HepG2 (cell line): Measurements from ENCODE around the gene INTS14. TPM values are rescaled to one million over a fixed set of nuclear protein-coding genes. Genes with fewer than 3 reads are reported as not detected.
A peak's percentile ranks its signal among the peaks of the same experiment; 100 is the strongest.

Experiments
- CSRNP2 ChIP-seq: sonication (generic); formaldehyde crosslinking; conservative IDR thresholded peaks from 2 replicates; pipeline ENCODE4 v1.8.0; 2022; ENCODE audit warnings: low read depth, missing genetic modification reagents
- KDM1A ChIP-seq: IDR thresholded peaks from 2 replicates; pipeline ENCODE4 v1.6.1; 2016; ENCODE audit warnings: missing compliant biosample characterization
- MLLT10 ChIP-seq: sonication (generic); formaldehyde crosslinking; IDR thresholded peaks from 2 replicates; pipeline ENCODE4 v1.4.0; 2020; ENCODE audit warnings: missing genetic modification reagents
- NFE2 ChIP-seq: sonication (generic); formaldehyde crosslinking; IDR thresholded peaks from 2 replicates; pipeline ENCODE4 v1.4.0; 2020; ENCODE audit warnings: missing genetic modification reagents
- NFE2L1 ChIP-seq: sonication (generic); formaldehyde crosslinking; IDR thresholded peaks from 2 replicates; pipeline ENCODE4 v1.4.0; 2020; ENCODE audit warnings: missing genetic modification reagents, mild to moderate bottlenecking, borderline replicate concordance
- PHF21A ChIP-seq: sonication (generic); formaldehyde crosslinking; IDR thresholded peaks from 2 replicates; pipeline ENCODE4 v1.5.0; 2020; ENCODE audit warnings: mild to moderate bottlenecking, missing genetic modification reagents
- PITX1 ChIP-seq: sonication (generic); formaldehyde crosslinking; IDR thresholded peaks from 2 replicates; pipeline ENCODE4 v1.5.1; 2020; ENCODE audit warnings: mild to moderate bottlenecking, missing genetic modification reagents
- PRDM10 ChIP-seq: sonication (generic); formaldehyde crosslinking; IDR thresholded peaks from 2 replicates; pipeline ENCODE4 v1.4.0; 2020; ENCODE audit warnings: low read depth, missing genetic modification reagents
- RAD21 ChIP-seq: fragments of 450-650 bp; formaldehyde crosslinking; IDR thresholded peaks from 2 replicates; pipeline ENCODE4 v1.5.0; 2020; ENCODE audit warnings: mild to moderate bottlenecking
- RNF2 ChIP-seq: fragments of 450-650 bp; conservative IDR thresholded peaks from 2 replicates; pipeline ENCODE4 v1.6.1; 2016; ENCODE audit warnings: low read depth
- RNF219 ChIP-seq: sonication (generic); formaldehyde crosslinking; IDR thresholded peaks from 2 replicates; pipeline ENCODE4 v1.5.0; 2020; ENCODE audit warnings: mild to moderate bottlenecking, missing genetic modification reagents
- SAFB2 ChIP-seq: sonication (generic); formaldehyde crosslinking; IDR thresholded peaks from 2 replicates; pipeline ENCODE4 v1.5.1; 2020; ENCODE audit warnings: missing genetic modification reagents, low read depth, mild to moderate bottlenecking, borderline replicate concordance
- SETDB1 ChIP-seq: sonication (generic); formaldehyde crosslinking; IDR thresholded peaks from 2 replicates; pipeline ENCODE4 v1.5.1; 2020; ENCODE audit warnings: missing genetic modification reagents, mild to moderate bottlenecking, borderline replicate concordance
- YEATS2 ChIP-seq: sonication (generic); formaldehyde crosslinking; IDR thresholded peaks from 2 replicates; pipeline ENCODE4 v1.4.0; 2020; ENCODE audit warnings: missing genetic modification reagents, borderline replicate concordance
- ZBTB44 ChIP-seq: sonication (generic); formaldehyde crosslinking; IDR thresholded peaks from 2 replicates; pipeline ENCODE4 v1.4.0; 2020; ENCODE audit warnings: missing genetic modification reagents
- ZNF615 ChIP-seq: sonication (generic); formaldehyde crosslinking; IDR thresholded peaks from 2 replicates; pipeline ENCODE4 v1.5.0; 2020; ENCODE audit warnings: mild to moderate bottlenecking, missing genetic modification reagents, borderline replicate concordance
- ZNF770 ChIP-seq: sonication (generic); formaldehyde crosslinking; IDR thresholded peaks from 2 replicates; pipeline ENCODE4 v1.5.0; 2020; ENCODE audit warnings: mild to moderate bottlenecking, missing genetic modification reagents
- polyA plus RNA-seq, 8 experiments: library from polyadenylated mRNA; depleted of rRNA in 3 of 8; stranded (reverse) in 7 of 8; unstranded in 1 of 8; fragments of >200 nt; fragmentation: Illumina TruSeq in 4 of 8; extraction: Trizol in 4 of 8; gene quantifications; 2 replicates each; pipeline versions ENCODE4 v1.2.1 to v1.2.3, GENCODE V29; 2011 to 2016; ENCODE audit warnings: low read depth in 4 of 8, missing spikeins in 1 of 8, mixed read lengths in 1 of 8; ENCODE audit not compliant: insufficient read depth in 1 of 8
- total RNA-seq, 5 experiments: library from RNA; depleted of rRNA; stranded (reverse); fragments of >200 nt; fragmentation: Illumina TruSeq; extraction: Trizol; gene quantifications; 2 replicates each; pipeline ENCODE4 v1.2.3, GENCODE V29; 2016; ENCODE audit warnings: low read depth in 1 of 5

The INTS14 gene
- total and polyA plus RNA-seq, 2 of the 13 experiments (the other 11 are each of a cell fraction or from before 2014, with no cell fraction given) = 41.4 to 52.0 TPM

GRCh38 chr15:65610871-65611718 lies at the start of gene INTS14 (continued):
- peak; percentile 70 for TF ChIP-seq RAD21 (CRISPR knock-in tag)
- no peak for TF ChIP-seq NFE2 (CRISPR knock-in tag)
- TF ChIP-seq PRDM10 (CRISPR knock-in tag) = peak; percentile 91
- peak; percentile 93; the same call in 1 of the 2 replicates for TF ChIP-seq ZNF615 (CRISPR knock-in tag)
- no peak for TF ChIP-seq RNF219
- peak; percentile 99 for TF ChIP-seq YEATS2 (CRISPR knock-in tag)
- 0 out of 2 replicates have a peak, but pooled peaks have one; percentile 10 for TF ChIP-seq NFE2L1 (CRISPR knock-in tag)
- no peak for TF ChIP-seq SAFB2 (CRISPR knock-in tag)
- no peak for TF ChIP-seq CSRNP2 (CRISPR knock-in tag)
- no peak for TF ChIP-seq SETDB1 (CRISPR knock-in tag)
- no peak for TF ChIP-seq MLLT10 (CRISPR knock-in tag)
- TF ChIP-seq ZBTB44 (CRISPR knock-in tag) = no peak; the same call in none of the 2 replicates
- TF ChIP-seq PITX1 (CRISPR knock-in tag) = peak; percentile 72
- no peak for TF ChIP-seq RNF2
- TF ChIP-seq ZNF770 (CRISPR knock-in tag) = peak; percentile 93
- peak; percentile 93 for TF ChIP-seq PHF21A (CRISPR knock-in tag)
- TF ChIP-seq KDM1A (CRISPR knock-in tag) = peak; percentile 76; the same call in 1 of the 2 replicates
